Endodermal cell (in vitro differentiated cells): ENCODE measurements around the gene SMARCA2. TPM values are rescaled to one million over a fixed set of nuclear protein-coding genes. Genes with fewer than 3 reads are reported as not detected.

Source experiments
- DNase-seq: peaks from one replicate; pipeline ENCODE4 v3.0.0-alpha.2; 2017
- H3K27ac ChIP-seq: 2 replicates; pipeline ENCODE4 v1.5.1; 2013; ENCODE audit warnings: mild to moderate bottlenecking, low read depth, low read length, moderate library complexity
- H3K27me3 ChIP-seq: 2 replicates; pipeline ENCODE4 v1.6.1; 2013; ENCODE audit warnings: mild to moderate bottlenecking, low read length, moderate library complexity; ENCODE audit not compliant: insufficient read depth, control insufficient read depth, poor library complexity, severe bottlenecking
- H3K36me3 ChIP-seq: 2 replicates; pipeline ENCODE4 v1.7.0; 2013; ENCODE audit warnings: mild to moderate bottlenecking, low read length, moderate library complexity; ENCODE audit not compliant: control insufficient read depth, insufficient read depth
- H3K4me1 ChIP-seq: one replicate; pipeline ENCODE4 v1.7.0; 2013; ENCODE audit warnings: low read length; ENCODE audit not compliant: control insufficient read depth, insufficient read depth
- H3K4me3 ChIP-seq: 2 replicates; pipeline ENCODE4 v1.5.1; 2013; ENCODE audit warnings: mild to moderate bottlenecking, low read length, moderate library complexity
- H3K9ac ChIP-seq: 2 replicates; pipeline ENCODE4 v1.6.1; 2013; ENCODE audit warnings: mild to moderate bottlenecking, low read length, moderate library complexity; ENCODE audit not compliant: poor library complexity, severe bottlenecking; ENCODE audit errors: extremely low read depth
- H3K9me3 ChIP-seq: 2 replicates; pipeline ENCODE4 v1.6.1; 2013; ENCODE audit warnings: mild to moderate bottlenecking, low read length, moderate library complexity; ENCODE audit not compliant: control insufficient read depth
- H3K27ac Mint-ChIP-seq: 2 replicates; pipeline ENCODE4 v1.8.0; 2020; ENCODE audit warnings: mixed read lengths
- H3K27me3 Mint-ChIP-seq: 2 replicates; pipeline ENCODE4 v1.8.0; 2021; ENCODE audit warnings: mild to moderate bottlenecking, mixed read lengths; ENCODE audit not compliant: insufficient read depth
- H3K36me3 Mint-ChIP-seq: 2 replicates; pipeline ENCODE4 v1.8.0; 2020; ENCODE audit warnings: low read depth, mixed read lengths
- H3K4me1 Mint-ChIP-seq: 2 replicates; pipeline ENCODE4 v1.8.0; 2020; ENCODE audit warnings: mixed read lengths
- H3K4me3 Mint-ChIP-seq: 2 replicates; pipeline ENCODE4 v1.8.0; 2020; ENCODE audit warnings: mild to moderate bottlenecking, moderate library complexity, mixed read lengths
- H3K9me3 Mint-ChIP-seq: 2 replicates; pipeline ENCODE4 v1.8.0; 2020; ENCODE audit warnings: mild to moderate bottlenecking, mixed read lengths
- WGBS, 2 experiments: methylation state at CpG; one replicate each; pipeline versions ENCODE4 v1.1.5 to v1.1.7; 2013; ENCODE audit warnings: missing lambda C conversion rate in 2 of 2, mixed read lengths in 1 of 2; ENCODE audit not compliant: insufficient coverage in 1 of 2, insufficient read length in 1 of 2; 5-methylcytosine and 5-hydroxymethylcytosine counted together
- total RNA-seq, 2 donors: library from RNA; stranded (reverse); fragmentation: NEBNext Ultra II Directional in 1 of 2; extraction: Animal tissue kit (Norgen Biotek cat#: 25700) in 1 of 2; gene quantifications; 2 replicates in 1 of 2; 3 replicates in 1 of 2; pipeline ENCODE4 v1.2.1, GENCODE V29; 2021
- TF ChIP-seq, protein P1 (sequence below): fragments of 200-600 bp; sonication (generic); conservative IDR thresholded peaks from 2 replicates; pipeline ENCODE4 v1.5.0; 2021; ENCODE audit warnings: antibody characterized with exemption, mild to moderate bottlenecking

Gene SMARCA2
- total RNA-seq, 2 donors from 2014 or later = 2.6 to 8.6 TPM

DNA sequence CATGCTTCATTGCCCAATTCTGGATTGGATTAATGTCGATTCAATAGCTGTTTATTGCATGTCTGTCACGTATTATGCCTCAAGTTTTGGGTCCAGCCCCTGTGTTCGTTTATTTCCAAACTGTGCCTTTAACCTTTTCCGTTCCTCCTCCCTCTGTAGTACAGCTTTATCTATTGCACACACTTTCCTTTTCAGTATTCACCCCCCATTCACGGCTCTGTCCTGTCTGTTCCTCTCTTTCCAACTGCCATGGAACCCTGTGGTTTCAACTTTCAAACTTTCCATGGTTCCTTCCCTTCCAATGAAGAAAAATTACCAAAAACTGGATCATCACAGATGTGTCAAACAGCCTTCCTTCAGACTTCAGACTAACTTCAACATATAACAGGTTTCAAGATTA, 17.1 kb downstream of the SMARCA2 start:
- DNase-seq = no peak
- no peaks in the 10 kb centered on the region for H3K4me1 ChIP-seq
- H3K36me3 ChIP-seq = no peaks in the 10 kb centered on the region
- TF ChIP-seq, protein P1, sequence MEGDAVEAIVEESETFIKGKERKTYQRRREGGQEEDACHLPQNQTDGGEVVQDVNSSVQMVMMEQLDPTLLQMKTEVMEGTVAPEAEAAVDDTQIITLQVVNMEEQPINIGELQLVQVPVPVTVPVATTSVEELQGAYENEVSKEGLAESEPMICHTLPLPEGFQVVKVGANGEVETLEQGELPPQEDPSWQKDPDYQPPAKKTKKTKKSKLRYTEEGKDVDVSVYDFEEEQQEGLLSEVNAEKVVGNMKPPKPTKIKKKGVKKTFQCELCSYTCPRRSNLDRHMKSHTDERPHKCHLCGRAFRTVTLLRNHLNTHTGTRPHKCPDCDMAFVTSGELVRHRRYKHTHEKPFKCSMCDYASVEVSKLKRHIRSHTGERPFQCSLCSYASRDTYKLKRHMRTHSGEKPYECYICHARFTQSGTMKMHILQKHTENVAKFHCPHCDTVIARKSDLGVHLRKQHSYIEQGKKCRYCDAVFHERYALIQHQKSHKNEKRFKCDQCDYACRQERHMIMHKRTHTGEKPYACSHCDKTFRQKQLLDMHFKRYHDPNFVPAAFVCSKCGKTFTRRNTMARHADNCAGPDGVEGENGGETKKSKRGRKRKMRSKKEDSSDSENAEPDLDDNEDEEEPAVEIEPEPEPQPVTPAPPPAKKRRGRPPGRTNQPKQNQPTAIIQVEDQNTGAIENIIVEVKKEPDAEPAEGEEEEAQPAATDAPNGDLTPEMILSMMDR = no peak
- no peaks in the 10 kb centered on the region for H3K9me3 ChIP-seq
- WGBS, 2 experiments = 83 to 90% methylated on average over 5 of the region's 5 CpGs
- Mint-ChIP-seq H3K4me1 (no peaks in the 10 kb centered on the region), H3K36me3 (no peaks in the 10 kb centered on the region), H3K4me3 (no peak overlapping the region), H3K27ac (no peak overlapping the region), H3K27me3 (no peaks in the 10 kb centered on the region), H3K9me3 (no peaks in the 10 kb centered on the region)
- no peaks in the 10 kb centered on the region for H3K27me3 ChIP-seq
- no peak overlapping the region for H3K27ac ChIP-seq
- no peak overlapping the region for H3K9ac ChIP-seq
- H3K4me3 ChIP-seq = no peak overlapping the region

DNA sequence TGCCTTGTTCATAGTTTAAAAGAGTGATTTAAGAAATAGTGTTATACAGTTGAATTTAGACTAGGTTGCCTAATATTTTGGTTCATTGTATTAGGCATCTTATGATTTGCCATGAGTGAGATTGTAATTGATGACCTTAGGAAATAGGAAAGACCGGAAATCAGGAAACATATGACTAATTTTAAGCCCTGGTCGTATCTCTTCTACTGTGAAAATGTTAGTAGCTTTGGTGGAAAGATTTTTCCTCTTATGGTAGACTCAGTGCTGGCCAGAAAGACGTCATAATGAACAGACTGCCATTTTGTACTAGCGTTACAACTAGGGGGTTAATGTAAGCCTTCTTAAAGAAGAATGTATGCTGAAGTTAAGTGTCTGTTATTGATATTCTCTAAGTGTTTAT, 21.7 kb downstream of the SMARCA2 start:
- Mint-ChIP-seq H3K9me3 (no peaks in the 10 kb centered on the region), H3K36me3 (no peaks in the 10 kb centered on the region), H3K4me1 (no peaks in the 10 kb centered on the region), H3K4me3 (no peak overlapping the region), H3K27ac (no peak overlapping the region), H3K27me3 (no peaks in the 10 kb centered on the region)
- Histone ChIP-seq H3K4me1 (no peaks in the 10 kb centered on the region), H3K4me3 (no peak overlapping the region), H3K36me3 (no peaks in the 10 kb centered on the region), H3K27ac (no peak overlapping the region), H3K9me3 (no peaks in the 10 kb centered on the region), H3K9ac (no peak overlapping the region), H3K27me3 (no peaks in the 10 kb centered on the region)
- 92 to 93% methylated on average over 3 to 4 of the region's 4 CpGs for whole genome bisulfite sequencing, 2 experiments
- DNase-seq = no peak
- TF ChIP-seq, protein P1 = no peak

GRCh38 chr9:2039294-2040180, 24.4 kb downstream of the SMARCA2 start:
- Histone ChIP-seq H3K27ac (no peak overlapping the region), H3K9me3 (no peaks in the 10 kb centered on the region), H3K36me3 (no peaks in the 10 kb centered on the region), H3K4me3 (no peak overlapping the region), H3K9ac (no peak overlapping the region), H3K4me1 (peaks cover 3% of the 10 kb centered on the region), H3K27me3 (no peaks in the 10 kb centered on the region)
- DNase-seq = no peak
- peaks cover 10% of the 10 kb centered on the region for H3K4me1 Mint-ChIP-seq
- TF ChIP-seq, protein P1 = no peak
- H3K27me3 Mint-ChIP-seq = no peaks in the 10 kb centered on the region
- H3K9me3 Mint-ChIP-seq = no peaks in the 10 kb centered on the region
- H3K36me3 Mint-ChIP-seq = no peaks in the 10 kb centered on the region
- 87% methylated on average over 14 to 20 of the region's 20 CpGs for WGBS, 2 experiments
- no peak overlapping the region for H3K4me3 Mint-ChIP-seq
- H3K27ac Mint-ChIP-seq = no peak overlapping the region
